ENCODE measurements around the gene PCDHB15. TPM values are rescaled to one million over a fixed set of nuclear protein-coding genes. Genes with fewer than 3 reads are reported as not detected.
"Not testable (repeated sequence)": the region's sequence is repeated elsewhere in the genome, so short reads cannot be mapped to it uniquely, and the experiment has no call there.

Gene PCDHB15
- total and polyA plus RNA-seq, 2 experiments from 2014 or later = 1.5 to 2.7 TPM

- Histone ChIP-seq H3F3A (ENCODE audit: insufficient read depth) (no peaks in the 10 kb centered on the region), H3K9ac (peak within 1 kb of the TSS; percentile 61; the same call in 1 of the 2 replicates), H3K9me2 (ENCODE audit: insufficient read depth) (no peaks in the 10 kb centered on the region), H3K4me2 (ENCODE audit: unreplicated experiment) (peak within 1 kb of the TSS; percentile 72), H3K27ac (no peak within 1 kb of the TSS), H3K9me3 (ENCODE audit: low read depth) (no peaks in the 10 kb centered on the region), H3K4me1 (ENCODE audit: insufficient read depth) (no peaks in the 10 kb centered on the region), H3K79me2 (ENCODE audit: insufficient read depth) (no peaks in the 10 kb centered on the region), H2AFZ (peak within 1 kb of the TSS; percentile 75), H3K4me3 (peak within 1 kb of the TSS; percentile 72), H3K36me3 (ENCODE audit: low read depth) (no peaks in the 10 kb centered on the region), H3K27me3 (replicated peaks; ENCODE audit: insufficient read depth) (no peaks in the 10 kb centered on the region), H4K20me1 (ENCODE audit: insufficient read depth) (no peaks in the 10 kb centered on the region)
- DNase-seq = peak; percentile 70
- in situ Hi-C loops (cut with MboI) = no loop called here
- 16% methylated on average over 15 of the region's 15 CpGs for WGBS, 2 experiments (ENCODE audit: low coverage in 1 of 2, low lambda C conversion rate in 2 of 2, missing lambda C conversion rate in 2 of 2)
- TF ChIP-seq EZH2phosphoT487 (IDR thresholded peaks at IDR 0.05; ENCODE audit: insufficient read depth, low read depth) (no peak), EZH2 (IDR thresholded peaks at IDR 0.05; ENCODE audit: insufficient read depth, poor library complexity, severe bottlenecking) (no peak)
Measured at GRCh38 chr5:141223112-141223783, 21.9 kb upstream of the PCDHB15 start, which contains the start of gene PCDHB14. TSS of gene PCDHB14 (plus strand) at chr5:141223343. CDS start at chr5:141223506, 163 bp downstream.

GRCh38 chr5:141224844-141225243 is 20.4 kb upstream of the PCDHB15 start:
- H3K27ac ChIP-seq; H3K36me3 ChIP-seq (ENCODE audit: low read depth); H3K4me3 ChIP-seq; DNase-seq; H3K4me2 ChIP-seq (ENCODE audit: unreplicated experiment); in situ Hi-C loops (cut with MboI); H3K79me2 ChIP-seq (ENCODE audit: insufficient read depth); H3K9me3 ChIP-seq (ENCODE audit: low read depth); H3K9ac ChIP-seq; H4K20me1 ChIP-seq (ENCODE audit: insufficient read depth); H2AFZ ChIP-seq; H3K9me2 ChIP-seq (ENCODE audit: insufficient read depth); H3K27me3 ChIP-seq (replicated peaks; ENCODE audit: insufficient read depth); H3F3A ChIP-seq (ENCODE audit: insufficient read depth); H3K4me1 ChIP-seq (ENCODE audit: insufficient read depth): not testable (repeated sequence)
- 39 to 41% methylated on average over 32 to 35 of the region's 40 CpGs for WGBS, 2 experiments (ENCODE audit: low coverage in 1 of 2, low lambda C conversion rate in 2 of 2, missing lambda C conversion rate in 2 of 2)

GRCh38 chr5:141225421-141225820 is 19.8 kb upstream of the PCDHB15 start:
- H4K20me1 ChIP-seq (ENCODE audit: insufficient read depth); H2AFZ ChIP-seq; DNase-seq; H3K27me3 ChIP-seq (replicated peaks; ENCODE audit: insufficient read depth); in situ Hi-C loops (cut with MboI); H3K36me3 ChIP-seq (ENCODE audit: low read depth); H3K4me3 ChIP-seq; H3K4me2 ChIP-seq (ENCODE audit: unreplicated experiment); H3K9me3 ChIP-seq (ENCODE audit: low read depth); H3K4me1 ChIP-seq (ENCODE audit: insufficient read depth); H3K9ac ChIP-seq; H3F3A ChIP-seq (ENCODE audit: insufficient read depth); H3K27ac ChIP-seq; H3K9me2 ChIP-seq (ENCODE audit: insufficient read depth); H3K79me2 ChIP-seq (ENCODE audit: insufficient read depth): not testable (repeated sequence)
- WGBS, 2 experiments (ENCODE audit: low coverage in 1 of 2, low lambda C conversion rate in 2 of 2, missing lambda C conversion rate in 2 of 2) = 37 to 38% methylated on average over 8 to 24 of the region's 30 CpGs

GRCh38 chr5:141234109-141234667 is 11.0 kb upstream of the PCDHB15 start:
- Histone ChIP-seq H3K27me3 (replicated peaks; ENCODE audit: insufficient read depth) (no peaks in the 10 kb centered on the region), H2AFZ (peak overlapping the region; percentile 46; the same call in 1 of the 2 replicates), H3K36me3 (ENCODE audit: low read depth) (no peaks in the 10 kb centered on the region), H3K9me2 (ENCODE audit: insufficient read depth) (no peaks in the 10 kb centered on the region), H3K27ac (no peak overlapping the region), H3K4me2 (ENCODE audit: unreplicated experiment) (no peak overlapping the region), H3K4me1 (ENCODE audit: insufficient read depth) (no peaks in the 10 kb centered on the region), H3K4me3 (peak overlapping the region; percentile 50), H3K9ac (no peak overlapping the region), H4K20me1 (ENCODE audit: insufficient read depth) (no peaks in the 10 kb centered on the region), H3F3A (ENCODE audit: insufficient read depth) (no peaks in the 10 kb centered on the region), H3K79me2 (ENCODE audit: insufficient read depth) (no peaks in the 10 kb centered on the region), H3K9me3 (ENCODE audit: low read depth) (no peaks in the 10 kb centered on the region)
- in situ Hi-C loops (cut with MboI) = no loop called here
- TF ChIP-seq EZH2 (IDR thresholded peaks at IDR 0.05; ENCODE audit: insufficient read depth, poor library complexity, severe bottlenecking) = no peak
- TF ChIP-seq EZH2phosphoT487 (IDR thresholded peaks at IDR 0.05; ENCODE audit: insufficient read depth, low read depth) = no peak
- DNase-seq = peak; percentile 34
- WGBS, 2 experiments (ENCODE audit: low coverage in 1 of 2, low lambda C conversion rate in 2 of 2, missing lambda C conversion rate in 2 of 2) = 10 to 14% methylated on average over 15 of the region's 15 CpGs

- H3K4me2 ChIP-seq (ENCODE audit: unreplicated experiment); H3F3A ChIP-seq (ENCODE audit: insufficient read depth); H3K36me3 ChIP-seq (ENCODE audit: low read depth); H3K9ac ChIP-seq; in situ Hi-C loops (cut with MboI); H2AFZ ChIP-seq; H4K20me1 ChIP-seq (ENCODE audit: insufficient read depth); H3K27me3 ChIP-seq (replicated peaks; ENCODE audit: insufficient read depth); H3K4me1 ChIP-seq (ENCODE audit: insufficient read depth); DNase-seq; H3K79me2 ChIP-seq (ENCODE audit: insufficient read depth); H3K27ac ChIP-seq; H3K9me2 ChIP-seq (ENCODE audit: insufficient read depth); H3K9me3 ChIP-seq (ENCODE audit: low read depth); H3K4me3 ChIP-seq: not testable (repeated sequence)
- WGBS, 2 experiments (ENCODE audit: low coverage in 1 of 2, low lambda C conversion rate in 2 of 2, missing lambda C conversion rate in 2 of 2) = 31 to 32% methylated on average over 33 to 40 of the region's 40 CpGs
Measured at GRCh38 chr5:141235922-141236321, 9.3 kb upstream of the PCDHB15 start.

Measured in GM23248 (cell line).